Type B pancreatic cell (in vitro differentiated cells): Measurements from ENCODE around the gene SLC24A2. TPM values are rescaled to one million over a fixed set of nuclear protein-coding genes. Genes with fewer than 3 reads are reported as not detected.

Experiments used
- DNase-seq: peaks from one replicate; pipeline ENCODE4 v3.0.0; 2021; ENCODE audit warnings: mixed read lengths; ENCODE audit not compliant: unreplicated experiment; ENCODE audit errors: extremely low spot score
- H3K27ac Mint-ChIP-seq: 2 replicates; pipeline ENCODE4 v1.8.0; 2021; ENCODE audit warnings: mild to moderate bottlenecking, mixed read lengths
- H3K27me3 Mint-ChIP-seq: 2 replicates; pipeline ENCODE4 v1.8.0; 2021; ENCODE audit warnings: mixed read lengths
- H3K36me3 Mint-ChIP-seq: 2 replicates; pipeline ENCODE4 v1.8.0; 2021; ENCODE audit warnings: mixed read lengths
- H3K4me1 Mint-ChIP-seq: one replicate; pipeline ENCODE4 v1.8.0; 2021; ENCODE audit warnings: mixed read lengths; ENCODE audit not compliant: unreplicated experiment
- H3K4me3 Mint-ChIP-seq: 2 replicates; pipeline ENCODE4 v1.8.0; 2021; ENCODE audit warnings: mild to moderate bottlenecking, mixed read lengths
- H3K9me3 Mint-ChIP-seq: 2 replicates; pipeline ENCODE4 v1.8.0; 2021; ENCODE audit warnings: mixed read lengths
- CTCF ChIP-seq: fragments of 200-600 bp; sonication (generic); conservative IDR thresholded peaks from 2 replicates; pipeline ENCODE4 v1.5.0; 2021; ENCODE audit warnings: antibody characterized with exemption, mild to moderate bottlenecking
- total RNA-seq: library from RNA; stranded (reverse); gene quantifications from 2 replicates; pipeline ENCODE4 v1.2.1, GENCODE V29; 2021; ENCODE audit warnings: low replicate concordance

The SLC24A2 gene
- total RNA-seq, 1 donor from 2014 or later, result 0.72 TPM

- H3K36me3 Mint-ChIP-seq, result no peaks in the 10 kb centered on the region
- DNase-seq, result no peak
- H3K4me1 Mint-ChIP-seq, result no peaks in the 10 kb centered on the region
- peaks cover 26% of the 10 kb centered on the region for H3K27me3 Mint-ChIP-seq
- H3K9me3 Mint-ChIP-seq, result no peaks in the 10 kb centered on the region
- H3K27ac Mint-ChIP-seq, result no peak overlapping the region
- no peak overlapping the region for H3K4me3 Mint-ChIP-seq
- no peak for TF ChIP-seq CTCF
Measured at GRCh38 chr9:19799784-19800183, 10.9 kb upstream of the SLC24A2 start.

- DNase-seq, result no peak
- H3K4me3 Mint-ChIP-seq, result peak overlapping the region; percentile 55
Measured at GRCh38 chr9:19788152-19788551, 685 bp downstream of the SLC24A2 start.

GRCh38 chr9:19787672-19788071 lies 1.2 kb downstream of the SLC24A2 start:
- Mint-ChIP-seq H3K27ac (no peak overlapping the region), H3K27me3 (peaks cover 83% of the 10 kb centered on the region), H3K4me1 (no peaks in the 10 kb centered on the region), H3K36me3 (no peaks in the 10 kb centered on the region), H3K9me3 (no peaks in the 10 kb centered on the region), H3K4me3 (peak overlapping the region; percentile 55)
- DNase-seq, result no peak
- TF ChIP-seq CTCF, result no peak

More at GRCh38 chr9:19788152-19788551, 685 bp downstream of the SLC24A2 start:
- no peak for TF ChIP-seq CTCF
- H3K36me3 Mint-ChIP-seq, result no peaks in the 10 kb centered on the region
- H3K9me3 Mint-ChIP-seq, result no peaks in the 10 kb centered on the region
- H3K4me1 Mint-ChIP-seq, result no peaks in the 10 kb centered on the region
- H3K27me3 Mint-ChIP-seq, result peaks cover 86% of the 10 kb centered on the region
- H3K27ac Mint-ChIP-seq, result no peak overlapping the region

GRCh38 chr9:19785230-19785629 lies 3.6 kb downstream of the SLC24A2 start:
- Mint-ChIP-seq H3K27ac (no peak overlapping the region), H3K9me3 (no peaks in the 10 kb centered on the region), H3K4me1 (no peaks in the 10 kb centered on the region), H3K27me3 (peaks cover 71% of the 10 kb centered on the region), H3K4me3 (no peak overlapping the region), H3K36me3 (no peaks in the 10 kb centered on the region)
- no peak for TF ChIP-seq CTCF
- no peak for DNase-seq

GRCh38 chr9:19784136-19784535 lies 4.7 kb downstream of the SLC24A2 start:
- Mint-ChIP-seq H3K9me3 (no peaks in the 10 kb centered on the region), H3K4me1 (no peaks in the 10 kb centered on the region), H3K27ac (no peak overlapping the region), H3K4me3 (no peak overlapping the region), H3K27me3 (peaks cover 63% of the 10 kb centered on the region), H3K36me3 (no peaks in the 10 kb centered on the region)
- DNase-seq, result no peak
- no peak for TF ChIP-seq CTCF

- H3K4me1 Mint-ChIP-seq, result no peaks in the 10 kb centered on the region
- H3K27ac Mint-ChIP-seq, result no peak overlapping the region
- H3K27me3 Mint-ChIP-seq, result peaks cover 63% of the 10 kb centered on the region
- TF ChIP-seq CTCF, result no peak
- DNase-seq, result no peak
- no peaks in the 10 kb centered on the region for H3K9me3 Mint-ChIP-seq
- H3K4me3 Mint-ChIP-seq, result no peak overlapping the region
- H3K36me3 Mint-ChIP-seq, result no peaks in the 10 kb centered on the region
Measured at GRCh38 chr9:19783500-19783899, 5.3 kb downstream of the SLC24A2 start.
